Thoracic aorta (tissue), 2 donors: ENCODE measurements around the gene EID3. TPM values are rescaled to one million over a fixed set of nuclear protein-coding genes. Genes with fewer than 3 reads are reported as not detected.
"Not testable (repeated sequence)": the region's sequence is repeated elsewhere in the genome, so short reads cannot be mapped to it uniquely, and the experiment has no call there.

Source experiments
- ATAC-seq: fragments of 150-250 bp; one replicate; pipeline ENCODE4 v1.8.0; 2017; ENCODE audit warnings: low read depth; ENCODE audit not compliant: insufficient number of reproducible peaks, low FRiP score
- DNase-seq: peaks from one replicate; pipeline ENCODE4 v3.0.0-alpha.2; 2020; ENCODE audit warnings: low spot score
- H3K27ac ChIP-seq, 2 donors: fragments of 200-600 bp; sonication (generic); 1 replicate in 1 of 2; 2 replicates in 1 of 2; pipeline ENCODE4 v1.5.1; 2016; ENCODE audit warnings: mild to moderate bottlenecking in 2 of 2, moderate library complexity in 2 of 2
- H3K27me3 ChIP-seq: fragments of 200-600 bp; sonication (generic); replicated peaks from 2 replicates; pipeline ENCODE4 v1.6.0; 2016; ENCODE audit warnings: mild to moderate bottlenecking; ENCODE audit not compliant: insufficient read depth
- H3K36me3 ChIP-seq: fragments of 200-600 bp; sonication (generic); one replicate; pipeline ENCODE4 v1.5.1; 2016
- H3K4me1 ChIP-seq, 2 donors: fragments of 200-600 bp; sonication (generic); 1 replicate in 1 of 2; 2 replicates in 1 of 2; pipeline versions ENCODE4 v1.5.1 to v1.6.0; 2016; ENCODE audit warnings: low read depth in 2 of 2, mild to moderate bottlenecking in 1 of 2; ENCODE audit not compliant: control insufficient read depth in 1 of 2
- H3K4me3 ChIP-seq: fragments of 200-600 bp; sonication (generic); 2 replicates; pipeline ENCODE4 v1.5.1; 2016; ENCODE audit warnings: mild to moderate bottlenecking
- H3K9me3 ChIP-seq: fragments of 200-600 bp; sonication (generic); 2 replicates; pipeline ENCODE4 v1.5.1; 2016
- total RNA-seq, 2 donors: library from RNA; depleted of rRNA; stranded (reverse); fragments of >200 nt; gene quantifications; one replicate each; pipeline versions ENCODE4 v1.1.0 to v1.2.3, GENCODE V29; 2016
- TF ChIP-seq, protein P1 (sequence below): fragments of 200-600 bp; sonication (generic); IDR thresholded peaks from one replicate; pipeline ENCODE4 v1.5.1; 2019; ENCODE audit warnings: antibody characterized with exemption

EID3 gene
- total RNA-seq, 2 donors from 2014 or later = 32.7 to 33.7 TPM

DNA sequence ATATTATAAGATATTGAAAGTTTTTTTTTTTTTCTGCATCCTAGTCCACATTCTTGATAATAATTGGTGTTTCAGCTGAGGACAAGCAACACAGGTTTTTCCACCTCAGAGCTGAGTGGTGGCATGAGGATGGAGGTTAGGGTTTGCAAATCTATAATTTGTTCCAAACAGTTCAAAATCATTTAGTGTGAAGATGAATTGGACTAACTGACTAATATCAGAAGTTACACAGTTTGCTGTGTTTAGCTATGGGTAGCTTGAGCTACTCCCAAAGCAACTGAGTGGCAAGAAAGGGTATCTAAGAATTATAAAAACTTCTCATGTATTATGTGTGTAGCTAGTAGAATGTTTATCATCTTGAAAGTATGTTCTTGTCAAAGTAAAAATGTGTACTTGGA lies 17.1 kb downstream of the EID3 start:
- TF ChIP-seq, protein P1, sequence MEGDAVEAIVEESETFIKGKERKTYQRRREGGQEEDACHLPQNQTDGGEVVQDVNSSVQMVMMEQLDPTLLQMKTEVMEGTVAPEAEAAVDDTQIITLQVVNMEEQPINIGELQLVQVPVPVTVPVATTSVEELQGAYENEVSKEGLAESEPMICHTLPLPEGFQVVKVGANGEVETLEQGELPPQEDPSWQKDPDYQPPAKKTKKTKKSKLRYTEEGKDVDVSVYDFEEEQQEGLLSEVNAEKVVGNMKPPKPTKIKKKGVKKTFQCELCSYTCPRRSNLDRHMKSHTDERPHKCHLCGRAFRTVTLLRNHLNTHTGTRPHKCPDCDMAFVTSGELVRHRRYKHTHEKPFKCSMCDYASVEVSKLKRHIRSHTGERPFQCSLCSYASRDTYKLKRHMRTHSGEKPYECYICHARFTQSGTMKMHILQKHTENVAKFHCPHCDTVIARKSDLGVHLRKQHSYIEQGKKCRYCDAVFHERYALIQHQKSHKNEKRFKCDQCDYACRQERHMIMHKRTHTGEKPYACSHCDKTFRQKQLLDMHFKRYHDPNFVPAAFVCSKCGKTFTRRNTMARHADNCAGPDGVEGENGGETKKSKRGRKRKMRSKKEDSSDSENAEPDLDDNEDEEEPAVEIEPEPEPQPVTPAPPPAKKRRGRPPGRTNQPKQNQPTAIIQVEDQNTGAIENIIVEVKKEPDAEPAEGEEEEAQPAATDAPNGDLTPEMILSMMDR = no peak
- Histone ChIP-seq H3K4me3 (no peak overlapping the region), H3K36me3 (peaks cover 72% of the 10 kb centered on the region), H3K9me3 (no peaks in the 10 kb centered on the region), H3K4me1 (no peaks in the 10 kb centered on the region), H3K27ac (no peak overlapping the region), H3K27me3 (no peaks in the 10 kb centered on the region)
- DNase-seq = no peak
- no peak for ATAC-seq

DNA sequence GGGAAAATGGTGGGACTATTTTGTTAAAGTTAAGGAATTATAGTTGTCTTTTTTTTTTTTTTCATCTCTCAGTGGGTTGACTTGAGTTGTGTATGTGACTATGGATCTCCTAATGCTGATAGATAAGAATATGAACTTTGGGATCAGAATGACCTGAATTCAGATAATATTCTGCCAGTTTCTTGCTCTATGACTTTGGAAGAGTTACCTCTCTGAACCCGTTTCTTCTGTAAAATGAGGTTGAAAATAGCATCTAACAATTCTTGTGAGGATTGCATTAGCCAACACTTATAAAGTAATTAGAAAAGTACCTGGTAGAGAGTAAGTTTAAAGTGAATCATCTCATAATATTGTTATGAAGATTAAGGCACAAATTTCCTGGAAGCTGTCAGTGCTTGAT lies 18.4 kb downstream of the EID3 start:
- DNase-seq (no peak), ATAC-seq (peak; percentile 18)
- Histone ChIP-seq H3K27ac (no peak overlapping the region), H3K4me1 (no peaks in the 10 kb centered on the region), H3K27me3 (no peaks in the 10 kb centered on the region), H3K36me3 (peaks cover 67% of the 10 kb centered on the region), H3K9me3 (no peaks in the 10 kb centered on the region), H3K4me3 (no peak overlapping the region)
- TF ChIP-seq, protein P1 = no peak

DNA sequence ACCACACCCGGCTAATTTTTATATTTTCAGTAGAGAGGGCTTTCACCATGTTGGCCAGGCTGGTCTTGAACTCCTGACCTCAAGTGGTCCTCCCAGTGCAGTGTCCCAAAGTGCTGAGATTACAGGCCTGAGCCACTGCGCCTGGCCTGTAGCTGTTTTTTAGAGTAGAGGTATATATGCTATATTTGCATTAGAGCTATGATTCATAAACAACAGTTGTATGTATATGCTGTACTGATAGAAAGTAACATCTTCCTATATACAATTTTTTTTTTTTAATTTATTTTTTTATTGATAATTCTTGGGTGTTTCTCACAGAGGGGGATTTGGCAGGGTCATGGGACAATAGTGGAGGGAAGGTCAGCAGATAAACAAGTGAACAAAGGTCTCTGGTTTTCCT lies 19.0 kb downstream of the EID3 start:
- H3K27ac ChIP-seq, H3K9me3 ChIP-seq, DNase-seq, H3K4me3 ChIP-seq, H3K4me1 ChIP-seq, ATAC-seq, H3K27me3 ChIP-seq: not testable (repeated sequence)
- peaks cover 66% of the 10 kb centered on the region for H3K36me3 ChIP-seq

DNA sequence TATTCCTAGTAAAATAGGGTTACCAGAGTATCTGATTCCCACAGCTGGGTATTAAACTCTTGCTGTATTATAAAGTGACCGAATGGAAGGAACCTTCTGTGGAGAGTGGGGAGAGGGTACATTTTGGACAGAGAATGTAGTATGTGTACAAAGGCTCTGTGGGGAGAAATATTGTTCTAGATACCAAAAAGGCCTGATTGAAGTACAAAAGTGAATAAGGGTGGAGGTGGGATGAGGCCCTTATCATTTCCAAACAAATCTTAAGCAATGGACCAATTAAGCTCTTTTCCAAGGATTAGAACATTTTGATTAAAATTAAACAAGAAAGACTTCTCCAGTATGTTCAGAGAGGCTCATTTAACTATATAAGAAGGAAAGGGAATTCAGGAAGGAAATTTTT lies 20.4 kb downstream of the EID3 start:
- no peak overlapping the region for H3K27ac ChIP-seq
- no peaks in the 10 kb centered on the region for H3K27me3 ChIP-seq
- TF ChIP-seq, protein P1 = no peak
- H3K4me1 ChIP-seq = no peaks in the 10 kb centered on the region
- peaks cover 72% of the 10 kb centered on the region for H3K36me3 ChIP-seq
- H3K9me3 ChIP-seq = no peaks in the 10 kb centered on the region
- no peak overlapping the region for H3K4me3 ChIP-seq
- ATAC-seq (no peak), DNase-seq (no peak)

DNA sequence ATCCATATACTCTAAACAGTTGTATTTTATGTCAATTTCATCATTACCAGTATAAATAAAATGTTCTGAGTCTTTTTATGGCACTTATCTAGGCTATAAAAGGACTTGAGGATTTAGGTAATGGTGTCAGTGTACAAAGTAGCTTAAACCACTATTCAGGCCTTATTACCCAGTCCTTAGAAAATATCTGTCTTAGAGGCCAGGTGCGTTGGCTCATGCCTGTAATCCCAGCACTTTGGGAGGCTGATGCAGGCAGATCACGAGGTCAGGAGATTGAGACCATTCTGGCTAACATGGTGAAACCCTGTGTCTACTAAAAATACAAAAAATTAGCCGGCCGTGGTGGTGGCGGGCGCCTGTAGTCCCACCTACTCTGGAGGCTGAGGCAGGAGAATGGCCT lies 24.7 kb downstream of the EID3 start:
- not testable (repeated sequence) for H3K9me3 ChIP-seq, H3K4me3 ChIP-seq, ATAC-seq, DNase-seq, H3K27me3 ChIP-seq, H3K27ac ChIP-seq, H3K4me1 ChIP-seq
- peaks cover 53% of the 10 kb centered on the region for H3K36me3 ChIP-seq

DNA sequence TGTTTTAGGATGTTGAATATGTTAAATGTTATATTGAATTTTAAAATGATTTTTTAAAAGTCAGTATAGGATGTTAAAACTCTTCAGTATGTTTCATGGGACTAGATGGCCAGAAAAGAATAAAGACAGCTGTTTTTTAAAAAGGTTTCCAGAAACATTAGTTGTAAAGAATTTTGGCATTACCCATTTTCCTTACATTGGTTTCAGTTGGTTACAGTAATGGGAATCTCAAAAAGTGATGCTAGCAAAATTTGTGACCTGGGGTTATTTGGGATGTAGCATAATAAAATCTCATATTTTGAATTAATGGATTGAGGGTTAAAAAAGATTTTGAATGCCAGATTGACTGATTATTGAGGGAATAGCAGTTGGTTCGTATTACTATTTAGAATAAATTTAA lies 25.3 kb downstream of the EID3 start:
- Histone ChIP-seq H3K4me3 (no peak overlapping the region), H3K27me3 (no peaks in the 10 kb centered on the region), H3K27ac (no peak overlapping the region), H3K4me1 (no peaks in the 10 kb centered on the region), H3K36me3 (peaks cover 54% of the 10 kb centered on the region), H3K9me3 (no peaks in the 10 kb centered on the region)
- ATAC-seq (no peak), DNase-seq (no peak)
- TF ChIP-seq, protein P1 = no peak
